ENCODE measurements around the gene MED27. TPM values are rescaled to one million over a fixed set of nuclear protein-coding genes. Genes with fewer than 3 reads are reported as not detected.

Gene MED27
- total and polyA plus RNA-seq, 2 of the 8 experiments (the other 6 are each of a cell fraction or from before 2014, with no cell fraction given), result 29.9 to 56.5 TPM

GRCh38 chr9:131982671-131983239 lies 96.9 kb downstream of the MED27 start:
- no peak overlapping the region for H3K14ac ChIP-seq (ENCODE audit: insufficient read length)
- no peak overlapping the region for H2BK5ac ChIP-seq (ENCODE audit: low read depth, low read length)
- H4K5ac ChIP-seq (ENCODE audit: insufficient read length, low read depth, low read length), result no peak overlapping the region
- no peaks in the 10 kb centered on the region; the same call in 1 of the 2 replicates for H3K79me1 ChIP-seq (ENCODE audit: low read depth, low read length)
- H3K23ac ChIP-seq (ENCODE audit: insufficient read length), result no peak overlapping the region
- ChIA-PET CTCF (ENCODE audit: partially characterized antibody) (interaction anchor here (0.6 to 1.6 kb wide), 3 partner anchors 19 to 1066 kb away, joined by 3 to 4 read pairs (median 3); no protein-coding TSS in a partner anchor), POLR2A (ENCODE audit: partially characterized antibody) (no interaction called here)
- no peak overlapping the region for H3K27ac ChIP-seq (ENCODE audit: low read depth, low read length)
- H3K4me2 ChIP-seq (ENCODE audit: insufficient read depth in 1 of 2, low read depth in 2 of 2, low read length in 2 of 2), result no peak overlapping the region
- H3K4ac ChIP-seq (replicated peaks; ENCODE audit: insufficient read length, low read depth, low read length), result no peak overlapping the region
- no peaks in the 10 kb centered on the region for H3K23me2 ChIP-seq (ENCODE audit: low read depth, low read length)
- H3K36me3 ChIP-seq (ENCODE audit: control insufficient read depth in 2 of 4, insufficient read depth in 4 of 4, low read length in 3 of 4), result no peaks in the 10 kb centered on the region
- H4K20me1 ChIP-seq (replicated peaks in 1 of 2; ENCODE audit: control insufficient read depth in 1 of 2, insufficient read depth in 2 of 2, low read length in 2 of 2), result peaks cover 2% of the 10 kb centered on the region in 2 experiments
- peaks cover 0 to 5% (median 2%) of the 10 kb centered on the region in 4 experiments; a peak in 2 of 7 replicates for H3K4me1 ChIP-seq (replicated peaks in 1 of 4; ENCODE audit: control insufficient read depth in 3 of 4, insufficient read depth in 4 of 4, low read length in 3 of 4)
- H2BK20ac ChIP-seq (ENCODE audit: low read length), result no peak overlapping the region
- WGBS, 2 experiments (ENCODE audit: extremely low coverage in 1 of 2, insufficient coverage in 1 of 2, insufficient read length in 1 of 2, insufficient replicate concordance in 2 of 2, low coverage in 1 of 2, low lambda C conversion rate in 2 of 2, missing lambda C conversion rate in 1 of 2), result 80% methylated on average over 5 of the region's 5 CpGs; no CpG with 5 or more reads in 1 of the 2 experiments
- H2AFZ ChIP-seq (ENCODE audit: low read length), result no peak overlapping the region
- H3K9me3 ChIP-seq (ENCODE audit: insufficient read depth in 2 of 2, low read depth in 1 of 2, low read length in 1 of 2), result no peaks in the 10 kb centered on the region
- H2AK5ac ChIP-seq (ENCODE audit: low read depth, low read length), result no peak overlapping the region
- H3K18ac ChIP-seq (ENCODE audit: extremely low read depth, low read length), result no peak overlapping the region
- H2BK12ac ChIP-seq (ENCODE audit: low read depth, low read length), result no peak overlapping the region
- H3K56ac ChIP-seq (replicated peaks; ENCODE audit: insufficient read length, low read depth, low read length), result no peak overlapping the region
- H4K91ac ChIP-seq (replicated peaks; ENCODE audit: insufficient read length, low read length), result no peak overlapping the region
- H4K8ac ChIP-seq (ENCODE audit: extremely low read depth, insufficient read depth, low read length), result no peak overlapping the region
- H2BK15ac ChIP-seq (ENCODE audit: low read length), result no peak overlapping the region
- H2BK120ac ChIP-seq (replicated peaks; ENCODE audit: low read depth, low read length), result no peak overlapping the region
- no peak overlapping the region for H3K9ac ChIP-seq (replicated peaks in 1 of 4; ENCODE audit: extremely low read depth in 1 of 4, low read depth in 3 of 4, low read length in 3 of 4)
- FAIRE-seq (no peak), DNase-seq (ENCODE audit: low read depth in 1 of 2, low spot score in 2 of 2) (no peak)
- no peaks in the 10 kb centered on the region for H3K27me3 ChIP-seq (replicated peaks in 1 of 4; ENCODE audit: control insufficient read depth in 3 of 4, extremely low read depth in 1 of 4, insufficient read depth in 3 of 4, low read length in 3 of 4)
- H3K79me2 ChIP-seq (ENCODE audit: control insufficient read depth in 1 of 2, insufficient read depth in 2 of 2, low read length in 2 of 2), result no peaks in the 10 kb centered on the region
- no peak overlapping the region for H3K4me3 ChIP-seq (ENCODE audit: extremely low read depth in 1 of 4, insufficient read depth in 2 of 4, low read depth in 3 of 4, low read length in 4 of 4)
- TF ChIP-seq MAX (IDR thresholded peaks at IDR 0.05) (no peak), CEBPB (IDR thresholded peaks at IDR 0.05; ENCODE audit: low read depth, low read length) (no peak), YY1 (IDR thresholded peaks at IDR 0.05; ENCODE audit: low read depth, low read length) (no peak)
